HEK293 (cell line): ENCODE data around the gene MYO18B.

Experiments
- GFI1B ChIP-seq: fragments of 450-650 bp; formaldehyde crosslinking; IDR thresholded peaks from 2 replicates; pipeline ENCODE4 v1.5.1; 2016; ENCODE audit warnings: missing biosample characterization, missing genetic modification characterization
- HOXD13 ChIP-seq: sonication (generic); formaldehyde crosslinking; IDR thresholded peaks from 2 replicates; pipeline ENCODE4 v1.8.0; 2022; ENCODE audit warnings: missing genetic modification reagents, borderline replicate concordance
- KLF1 ChIP-seq: fragments of 450-650 bp; formaldehyde crosslinking; IDR thresholded peaks from 2 replicates; pipeline ENCODE4 v1.5.1; 2016; ENCODE audit warnings: missing biosample characterization, missing genetic modification characterization
- OSR2 ChIP-seq: fragments of 450-650 bp; formaldehyde crosslinking; IDR thresholded peaks from 2 replicates; pipeline ENCODE4 v1.5.1; 2016; ENCODE audit warnings: missing biosample characterization, missing genetic modification characterization
- TCF7L2 ChIP-seq: IDR thresholded peaks from 2 replicates; pipeline ENCODE4 v1.6.1; 2011; ENCODE audit warnings: low read depth, mild to moderate bottlenecking, inconsistent platforms, low read length, moderate library complexity, borderline replicate concordance
- ZNF138 ChIP-seq: fragments of 450-650 bp; formaldehyde crosslinking; IDR thresholded peaks from 2 replicates; pipeline ENCODE4 v1.5.1; 2016; ENCODE audit warnings: missing biosample characterization, missing genetic modification characterization, borderline replicate concordance
- ZNF184 ChIP-seq: fragments of 450-650 bp; IDR thresholded peaks from 2 replicates; pipeline ENCODE4 v1.5.1; 2018; ENCODE audit warnings: missing biosample characterization, mild to moderate bottlenecking, missing genetic modification characterization
- ZNF274 ChIP-seq, 2 experiments: fragments of 200-500 bp in 1 of 2; fragments of 450-650 bp in 1 of 2; sonication (Bioruptor generic) in 1 of 2; formaldehyde crosslinking in 1 of 2; IDR thresholded peaks; 2 replicates each; pipeline versions ENCODE4 v1.5.1 to v1.6.1; 2014 to 2016; ENCODE audit warnings: borderline replicate concordance in 1 of 2, inconsistent platforms in 1 of 2, low read length in 1 of 2, missing biosample characterization in 1 of 2, missing genetic modification characterization in 1 of 2
- ZNF510 ChIP-seq: fragments of 450-650 bp; formaldehyde crosslinking; IDR thresholded peaks from 2 replicates; pipeline ENCODE4 v1.5.1; 2018; ENCODE audit warnings: mild to moderate bottlenecking, missing genetic modification characterization, missing biosample characterization; ENCODE audit not compliant: insufficient replicate concordance
- TF ChIP-seq, protein P1 (sequence below): fragments of 450-650 bp; formaldehyde crosslinking; IDR thresholded peaks from 2 replicates; pipeline ENCODE4 v1.5.1; 2016; ENCODE audit warnings: missing biosample characterization, missing genetic modification characterization
- TF ChIP-seq, protein P2 (sequence below): sonication (generic); formaldehyde crosslinking; IDR thresholded peaks from 2 replicates; pipeline ENCODE4 v1.8.1; 2022; ENCODE audit warnings: mild to moderate bottlenecking, moderate library complexity, missing genetic modification reagents
- TF ChIP-seq, protein P3 (sequence below): IDR thresholded peaks from 2 replicates; pipeline ENCODE4 v1.6.1; 2011; ENCODE audit warnings: mild to moderate bottlenecking, low read depth, low read length, borderline replicate concordance

DNA sequence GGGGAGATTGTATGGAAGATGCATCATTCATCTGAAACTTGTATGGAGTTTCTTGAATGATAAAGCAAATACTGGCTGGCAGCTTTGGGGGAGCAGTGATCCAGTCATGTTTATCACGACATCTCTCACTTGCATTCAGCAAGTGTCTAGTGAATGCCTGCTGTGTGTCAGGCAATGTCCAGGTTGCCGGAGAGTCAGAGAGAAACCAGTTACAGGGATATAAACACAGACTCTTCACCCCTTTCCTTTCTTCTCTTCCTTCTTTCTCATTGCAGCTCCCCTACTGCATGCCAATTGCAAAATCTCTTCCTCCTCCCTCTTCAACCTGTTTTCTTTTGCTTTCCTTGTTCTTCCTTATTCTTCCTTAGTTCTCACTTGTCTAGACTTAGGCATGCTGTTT, 220.7 kb downstream of the MYO18B start:
- TF ChIP-seq, protein P1, sequence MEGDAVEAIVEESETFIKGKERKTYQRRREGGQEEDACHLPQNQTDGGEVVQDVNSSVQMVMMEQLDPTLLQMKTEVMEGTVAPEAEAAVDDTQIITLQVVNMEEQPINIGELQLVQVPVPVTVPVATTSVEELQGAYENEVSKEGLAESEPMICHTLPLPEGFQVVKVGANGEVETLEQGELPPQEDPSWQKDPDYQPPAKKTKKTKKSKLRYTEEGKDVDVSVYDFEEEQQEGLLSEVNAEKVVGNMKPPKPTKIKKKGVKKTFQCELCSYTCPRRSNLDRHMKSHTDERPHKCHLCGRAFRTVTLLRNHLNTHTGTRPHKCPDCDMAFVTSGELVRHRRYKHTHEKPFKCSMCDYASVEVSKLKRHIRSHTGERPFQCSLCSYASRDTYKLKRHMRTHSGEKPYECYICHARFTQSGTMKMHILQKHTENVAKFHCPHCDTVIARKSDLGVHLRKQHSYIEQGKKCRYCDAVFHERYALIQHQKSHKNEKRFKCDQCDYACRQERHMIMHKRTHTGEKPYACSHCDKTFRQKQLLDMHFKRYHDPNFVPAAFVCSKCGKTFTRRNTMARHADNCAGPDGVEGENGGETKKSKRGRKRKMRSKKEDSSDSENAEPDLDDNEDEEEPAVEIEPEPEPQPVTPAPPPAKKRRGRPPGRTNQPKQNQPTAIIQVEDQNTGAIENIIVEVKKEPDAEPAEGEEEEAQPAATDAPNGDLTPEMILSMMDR (tag by site-specific recombination): no peak
- TF ChIP-seq ZNF274 (IDR thresholded peaks at IDR 0.05; ENCODE audit: low read length) (no peak), ZNF274 (tag by site-specific recombination; IDR thresholded peaks at IDR 0.05; ENCODE audit: borderline replicate concordance) (no peak), ZNF510 (tag by site-specific recombination) (no peak), GFI1B (no peak), OSR2 (tag by site-specific recombination) (no peak), KLF1 (tag by site-specific recombination) (no peak), ZNF138 (no peak), ZNF184 (tag by site-specific recombination) (no peak), TCF7L2 (no peak), HOXD13 (CRISPR knock-in tag) (no peak)
- TF ChIP-seq, protein P2, sequence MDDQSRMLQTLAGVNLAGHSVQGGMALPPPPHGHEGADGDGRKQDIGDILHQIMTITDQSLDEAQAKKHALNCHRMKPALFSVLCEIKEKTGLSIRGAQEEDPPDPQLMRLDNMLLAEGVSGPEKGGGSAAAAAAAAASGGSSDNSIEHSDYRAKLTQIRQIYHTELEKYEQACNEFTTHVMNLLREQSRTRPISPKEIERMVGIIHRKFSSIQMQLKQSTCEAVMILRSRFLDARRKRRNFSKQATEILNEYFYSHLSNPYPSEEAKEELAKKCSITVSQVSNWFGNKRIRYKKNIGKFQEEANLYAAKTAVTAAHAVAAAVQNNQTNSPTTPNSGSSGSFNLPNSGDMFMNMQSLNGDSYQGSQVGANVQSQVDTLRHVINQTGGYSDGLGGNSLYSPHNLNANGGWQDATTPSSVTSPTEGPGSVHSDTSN: no peak
- TF ChIP-seq, protein P3, sequence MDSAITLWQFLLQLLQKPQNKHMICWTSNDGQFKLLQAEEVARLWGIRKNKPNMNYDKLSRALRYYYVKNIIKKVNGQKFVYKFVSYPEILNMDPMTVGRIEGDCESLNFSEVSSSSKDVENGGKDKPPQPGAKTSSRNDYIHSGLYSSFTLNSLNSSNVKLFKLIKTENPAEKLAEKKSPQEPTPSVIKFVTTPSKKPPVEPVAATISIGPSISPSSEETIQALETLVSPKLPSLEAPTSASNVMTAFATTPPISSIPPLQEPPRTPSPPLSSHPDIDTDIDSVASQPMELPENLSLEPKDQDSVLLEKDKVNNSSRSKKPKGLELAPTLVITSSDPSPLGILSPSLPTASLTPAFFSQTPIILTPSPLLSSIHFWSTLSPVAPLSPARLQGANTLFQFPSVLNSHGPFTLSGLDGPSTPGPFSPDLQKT: no peak
